HFFc6 (cell line): Measurements from ENCODE around the gene NRP2. TPM values are rescaled to one million over a fixed set of nuclear protein-coding genes. Genes with fewer than 3 reads are reported as not detected.

Experiments
- DNase-seq: peaks from one replicate; pipeline ENCODE4 v3.0.0-alpha.2; 2018
- H3K27ac Mint-ChIP-seq: 2 replicates; pipeline ENCODE4 v1.8.0; 2020; ENCODE audit warnings: mild to moderate bottlenecking, mixed read lengths
- H3K27me3 Mint-ChIP-seq: 2 replicates; pipeline ENCODE4 v1.8.0; 2021; ENCODE audit warnings: mild to moderate bottlenecking, moderate library complexity, mixed read lengths; ENCODE audit not compliant: insufficient read depth
- H3K36me3 Mint-ChIP-seq: 2 replicates; pipeline ENCODE4 v1.8.0; 2021; ENCODE audit warnings: low read depth, mixed read lengths
- H3K4me1 Mint-ChIP-seq: 2 replicates; pipeline ENCODE4 v1.8.0; 2020; ENCODE audit warnings: low read depth, mixed read lengths
- H3K4me3 Mint-ChIP-seq: 2 replicates; pipeline ENCODE4 v1.8.0; 2020; ENCODE audit warnings: mild to moderate bottlenecking, moderate library complexity, mixed read lengths
- H3K9me3 Mint-ChIP-seq: 2 replicates; pipeline ENCODE4 v1.8.0; 2020; ENCODE audit warnings: mild to moderate bottlenecking, mixed read lengths
- CTCF ChIP-seq: fragments of 200-600 bp; sonication (generic); IDR thresholded peaks from 2 replicates; pipeline ENCODE4 v1.5.0; 2021; ENCODE audit warnings: antibody characterized with exemption, mild to moderate bottlenecking
- total RNA-seq, 6 experiments: library from RNA; stranded (reverse); fragmentation: NEBNext Ultra II Directional; extraction: Animal tissue kit (Norgen Biotek cat#: 25700); gene quantifications; 2 replicates in 1 of 6; 3 replicates in 5 of 6; pipeline ENCODE4 v1.2.3, GENCODE V29; 2021

Gene NRP2
- total RNA-seq, 6 experiments from 2014 or later, result 11.8 to 25.1 (median 21.4) TPM

GRCh38 chr2:205646680-205647079 is 35.6 kb upstream of the NRP2 start:
- Mint-ChIP-seq H3K9me3 (no peaks in the 10 kb centered on the region), H3K4me3 (no peak overlapping the region), H3K36me3 (no peaks in the 10 kb centered on the region), H3K4me1 (peaks cover 33% of the 10 kb centered on the region), H3K27ac (no peak overlapping the region), H3K27me3 (peaks cover 3% of the 10 kb centered on the region)
- TF ChIP-seq CTCF, result no peak
- DNase-seq, result no peak

GRCh38 chr2:205650450-205650849 is 31.9 kb upstream of the NRP2 start:
- Mint-ChIP-seq H3K4me3 (peak overlapping the region; percentile 43), H3K27me3 (no peaks in the 10 kb centered on the region; the same call in none of the 2 replicates), H3K27ac (peak overlapping the region; percentile 85), H3K9me3 (no peaks in the 10 kb centered on the region), H3K4me1 (peaks cover 38% of the 10 kb centered on the region), H3K36me3 (no peaks in the 10 kb centered on the region)
- no peak for TF ChIP-seq CTCF
- DNase-seq, result peak; percentile 81

- Mint-ChIP-seq H3K27me3 (no peaks in the 10 kb centered on the region; the same call in none of the 2 replicates), H3K4me3 (peak overlapping the region; percentile 43; the same call in 1 of the 2 replicates), H3K9me3 (no peaks in the 10 kb centered on the region), H3K27ac (peak overlapping the region; percentile 85), H3K36me3 (no peaks in the 10 kb centered on the region), H3K4me1 (peaks cover 43% of the 10 kb centered on the region)
- DNase-seq, result no peak
- no peak for TF ChIP-seq CTCF
Measured at GRCh38 chr2:205650931-205651330, 31.4 kb upstream of the NRP2 start.

GRCh38 chr2:205651719-205652118 is 30.6 kb upstream of the NRP2 start:
- H3K36me3 Mint-ChIP-seq, result no peaks in the 10 kb centered on the region
- H3K4me3 Mint-ChIP-seq, result no peak overlapping the region
- no peak overlapping the region for H3K27ac Mint-ChIP-seq
- DNase-seq, result no peak
- no peaks in the 10 kb centered on the region; the same call in none of the 2 replicates for H3K27me3 Mint-ChIP-seq
- H3K4me1 Mint-ChIP-seq, result peaks cover 49% of the 10 kb centered on the region
- no peaks in the 10 kb centered on the region for H3K9me3 Mint-ChIP-seq
- no peak for TF ChIP-seq CTCF

- peak overlapping the region; percentile 16; the same call in 1 of the 2 replicates for H3K4me3 Mint-ChIP-seq
- no peaks in the 10 kb centered on the region for H3K9me3 Mint-ChIP-seq
- no peaks in the 10 kb centered on the region; the same call in none of the 2 replicates for H3K27me3 Mint-ChIP-seq
- H3K36me3 Mint-ChIP-seq, result no peaks in the 10 kb centered on the region
- peaks cover 69% of the 10 kb centered on the region for H3K4me1 Mint-ChIP-seq
- peak; percentile 84 for DNase-seq
- peak overlapping the region; percentile 74 for H3K27ac Mint-ChIP-seq
- TF ChIP-seq CTCF, result no peak
Measured at GRCh38 chr2:205654878-205655605, 27.3 kb upstream of the NRP2 start.
